Peyer's patch (tissue), 4 donors: Measurements from ENCODE around the gene NDUFC2.

Experiments used
- POLR2A ChIP-seq, 2 donors: fragments of 450-650 bp; IDR thresholded peaks; one replicate each; pipeline ENCODE4 v1.5.1; 2017; ENCODE audit warnings: antibody characterized with exemption in 2 of 2, mild to moderate bottlenecking in 2 of 2, moderate library complexity in 2 of 2
- TF ChIP-seq, protein P1 (sequence below), 6 experiments: fragments of 450-650 bp in 4 of 6; fragments of 200-600 bp in 2 of 6; sonication (generic) in 1 of 6; IDR thresholded peaks; one replicate each; pipeline ENCODE4 v1.5.1; 2017 to 2019; ENCODE audit warnings: antibody characterized with exemption in 6 of 6, mild to moderate bottlenecking in 3 of 6, moderate library complexity in 1 of 6

DNA sequence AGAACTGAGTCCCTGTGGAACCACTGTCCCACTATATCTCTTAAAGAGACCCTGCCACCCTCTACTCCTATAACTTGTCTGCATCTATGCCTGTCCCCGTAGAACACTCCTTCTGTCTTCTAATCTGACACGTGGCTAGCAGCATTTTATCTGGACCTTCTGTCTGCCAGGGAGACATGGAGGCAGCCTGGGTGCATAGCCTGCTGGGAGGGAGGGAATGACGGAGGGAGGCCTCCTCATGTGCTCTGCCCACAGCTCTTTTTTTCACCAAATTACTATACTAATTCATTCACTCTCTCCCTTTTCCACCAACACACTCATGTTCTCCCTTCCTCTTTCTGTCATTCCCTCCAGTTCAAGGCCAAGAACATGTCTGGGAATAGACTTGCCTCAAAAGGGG lies 23.6 kb downstream of the NDUFC2 start:
- no peak for TF ChIP-seq POLR2A (IDR thresholded peaks at IDR 0.05)
- TF ChIP-seq, protein P1, sequence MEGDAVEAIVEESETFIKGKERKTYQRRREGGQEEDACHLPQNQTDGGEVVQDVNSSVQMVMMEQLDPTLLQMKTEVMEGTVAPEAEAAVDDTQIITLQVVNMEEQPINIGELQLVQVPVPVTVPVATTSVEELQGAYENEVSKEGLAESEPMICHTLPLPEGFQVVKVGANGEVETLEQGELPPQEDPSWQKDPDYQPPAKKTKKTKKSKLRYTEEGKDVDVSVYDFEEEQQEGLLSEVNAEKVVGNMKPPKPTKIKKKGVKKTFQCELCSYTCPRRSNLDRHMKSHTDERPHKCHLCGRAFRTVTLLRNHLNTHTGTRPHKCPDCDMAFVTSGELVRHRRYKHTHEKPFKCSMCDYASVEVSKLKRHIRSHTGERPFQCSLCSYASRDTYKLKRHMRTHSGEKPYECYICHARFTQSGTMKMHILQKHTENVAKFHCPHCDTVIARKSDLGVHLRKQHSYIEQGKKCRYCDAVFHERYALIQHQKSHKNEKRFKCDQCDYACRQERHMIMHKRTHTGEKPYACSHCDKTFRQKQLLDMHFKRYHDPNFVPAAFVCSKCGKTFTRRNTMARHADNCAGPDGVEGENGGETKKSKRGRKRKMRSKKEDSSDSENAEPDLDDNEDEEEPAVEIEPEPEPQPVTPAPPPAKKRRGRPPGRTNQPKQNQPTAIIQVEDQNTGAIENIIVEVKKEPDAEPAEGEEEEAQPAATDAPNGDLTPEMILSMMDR (IDR thresholded peaks at IDR 0.05): no peak
